IMR-90 (cell line): ENCODE measurements around the gene JPH3. TPM values are rescaled to one million over a fixed set of nuclear protein-coding genes. Genes with fewer than 3 reads are reported as not detected.

Source experiments
- ATAC-seq: fragments of 200-7000 bp; cut with Tn5 transposase; 2 replicates; pipeline ENCODE4 v1.9.1; 2020; ENCODE audit warnings: low read depth, mild to moderate bottlenecking, moderate library complexity
- BruUV-seq: library from RNA; stranded (reverse); fragments of 400-500 nt; replicated peaks from 2 replicates; lab custom pipeline; 2021; lab: Mats Ljungman, UMichigan
- CTCF ChIA-PET: fragments of 300-600 bp; formaldehyde crosslinking; extraction: SDS; loops from one replicate; lab custom pipeline; 2021; ENCODE audit warnings: antibody characterized with exemption; lab: Yijun Ruan, JAX
- POLR2A ChIA-PET: fragments of 300-600 bp; sonication (Branson Sonifier 250); formaldehyde crosslinking; loops from one replicate; lab custom pipeline; 2022; ENCODE audit warnings: antibody characterized with exemption; ENCODE audit not compliant: unreplicated experiment; lab: Charles Lee
- DNase-seq: peaks from one replicate; pipeline ENCODE4 v3.0.0; 2013
- H2AFZ ChIP-seq: replicated peaks from 2 replicates; pipeline ENCODE3; 2013; ENCODE audit warnings: low read length, mild to moderate bottlenecking; ENCODE audit not compliant: poor library complexity
- H2AK5ac ChIP-seq: 2 replicates; pipeline ENCODE4 v1.6.1; 2013; ENCODE audit warnings: low read depth, low read length, inconsistent platforms
- H2AK9ac ChIP-seq: replicated peaks from 2 replicates; pipeline ENCODE3; 2013; ENCODE audit warnings: mild to moderate bottlenecking, low read depth, low read length, moderate library complexity; ENCODE audit not compliant: poor library complexity
- H2BK120ac ChIP-seq: 2 replicates; pipeline ENCODE4 v1.6.1; 2013; ENCODE audit warnings: low read depth, low read length, inconsistent platforms
- H2BK15ac ChIP-seq: 3 replicates; pipeline ENCODE4 v1.6.1; 2013; ENCODE audit warnings: low read depth, low read length, inconsistent platforms
- H2BK20ac ChIP-seq: 2 replicates; pipeline ENCODE4 v1.6.1; 2013; ENCODE audit warnings: low read depth, mild to moderate bottlenecking, inconsistent platforms, low read length, moderate library complexity
- H2BK5ac ChIP-seq: 2 replicates; pipeline ENCODE4 v1.6.1; 2013; ENCODE audit warnings: mild to moderate bottlenecking, low read depth, low read length, inconsistent platforms; ENCODE audit not compliant: poor library complexity, severe bottlenecking
- H3K14ac ChIP-seq: replicated peaks from 2 replicates; pipeline ENCODE4 v1.6.1; 2013; ENCODE audit warnings: low read depth, low read length, inconsistent platforms
- H3K18ac ChIP-seq: 2 replicates; pipeline ENCODE4 v1.6.1; 2013; ENCODE audit warnings: low read depth, low read length, control low read depth
- H3K23ac ChIP-seq: 2 replicates; pipeline ENCODE4 v1.6.1; 2013; ENCODE audit warnings: low read depth, low read length, inconsistent platforms
- H3K27ac ChIP-seq: 2 replicates; pipeline ENCODE4 v1.5.1; 2013; ENCODE audit warnings: mild to moderate bottlenecking, control low read depth, low read length; ENCODE audit not compliant: insufficient read depth
- H3K27me3 ChIP-seq: 2 replicates; pipeline ENCODE4 v1.6.1; 2013; ENCODE audit warnings: low read length; ENCODE audit not compliant: control insufficient read depth, insufficient read depth
- H3K36me3 ChIP-seq: 2 replicates; pipeline ENCODE4 v1.6.1; 2013; ENCODE audit warnings: low read length, mixed read lengths; ENCODE audit not compliant: control insufficient read depth, insufficient read depth
- H3K4ac ChIP-seq: 2 replicates; pipeline ENCODE4 v1.6.1; 2013; ENCODE audit warnings: low read depth, low read length, inconsistent platforms
- H3K4me1 ChIP-seq: 2 replicates; pipeline ENCODE4 v1.6.1; 2013; ENCODE audit warnings: low read length, mixed read lengths; ENCODE audit not compliant: control insufficient read depth, insufficient read depth
- H3K4me2 ChIP-seq: 2 replicates; pipeline ENCODE4 v1.6.1; 2013; ENCODE audit warnings: low read depth, mild to moderate bottlenecking, control low read depth, low read length, moderate library complexity
- H3K4me3 ChIP-seq: 2 replicates; pipeline ENCODE4 v1.5.1; 2013; ENCODE audit warnings: low read depth, mild to moderate bottlenecking, control low read depth, low read length, moderate library complexity; ENCODE audit not compliant: insufficient read depth
- H3K56ac ChIP-seq: 2 replicates; pipeline ENCODE4 v1.6.1; 2013; ENCODE audit warnings: low read length, inconsistent platforms; ENCODE audit not compliant: insufficient read depth; ENCODE audit errors: extremely low read depth
- H3K79me1 ChIP-seq, 2 experiments: 2 replicates each; pipeline ENCODE4 v1.6.1; 2013; ENCODE audit warnings: low read length in 2 of 2, inconsistent platforms in 1 of 2, low read depth in 1 of 2
- H3K9ac ChIP-seq: 2 replicates; pipeline ENCODE4 v1.6.1; 2013; ENCODE audit warnings: low read depth, low read length, control low read depth
- H3K9me1 ChIP-seq: 2 replicates; pipeline ENCODE4 v1.6.1; 2013; ENCODE audit warnings: low read length, inconsistent platforms; ENCODE audit not compliant: insufficient read depth
- H3K9me3 ChIP-seq: 2 replicates; pipeline ENCODE4 v1.6.1; 2013; ENCODE audit warnings: low read length; ENCODE audit not compliant: control insufficient read depth, insufficient read depth
- H4K20me1 ChIP-seq: 2 replicates; pipeline ENCODE4 v1.6.1; 2013; ENCODE audit warnings: low read length, inconsistent platforms; ENCODE audit not compliant: insufficient read depth
- H4K5ac ChIP-seq: 2 replicates; pipeline ENCODE4 v1.6.1; 2013; ENCODE audit warnings: mild to moderate bottlenecking, low read depth, low read length, control low read depth
- H4K8ac ChIP-seq, 2 experiments: 2 replicates each; pipeline ENCODE4 v1.6.1; 2013; ENCODE audit warnings: low read depth in 2 of 2, low read length in 2 of 2, control low read depth in 1 of 2, inconsistent platforms in 1 of 2
- H4K91ac ChIP-seq: 2 replicates; pipeline ENCODE4 v1.6.1; 2013; ENCODE audit warnings: low read depth, low read length, inconsistent platforms; ENCODE audit not compliant: insufficient read depth
- BHLHE40 ChIP-seq: fragments of 150-350 bp; IDR thresholded peaks from 2 replicates; pipeline ENCODE4 v1.6.1; 2016; ENCODE audit warnings: mild to moderate bottlenecking, low read depth, low read length
- CEBPB ChIP-seq: IDR thresholded peaks from 2 replicates; pipeline ENCODE4 v1.6.1; 2012; ENCODE audit warnings: low read depth, low read length, improper control_type of control experiment
- CHD1 ChIP-seq: IDR thresholded peaks from 2 replicates; pipeline ENCODE4 v1.6.1; 2012; ENCODE audit warnings: low read depth, low read length, improper control_type of control experiment
- FOS ChIP-seq: fragments of 150-350 bp; IDR thresholded peaks from 2 replicates; pipeline ENCODE4 v1.6.1; 2016; ENCODE audit warnings: low read depth, low read length
- MAFK ChIP-seq: IDR thresholded peaks from 2 replicates; pipeline ENCODE4 v1.6.1; 2012; ENCODE audit warnings: low read depth, low read length, improper control_type of control experiment
- MAZ ChIP-seq: IDR thresholded peaks from 2 replicates; pipeline ENCODE4 v1.6.1; 2012; ENCODE audit warnings: low read depth, mild to moderate bottlenecking, low read length, improper control_type of control experiment, moderate library complexity, borderline replicate concordance
- MXI1 ChIP-seq: IDR thresholded peaks from 2 replicates; pipeline ENCODE4 v1.6.1; 2012; ENCODE audit warnings: low read depth, mild to moderate bottlenecking, low read length, moderate library complexity, borderline replicate concordance
- NFE2L2 ChIP-seq: fragments of 150-350 bp; IDR thresholded peaks from 2 replicates; pipeline ENCODE4 v1.6.1; 2016; ENCODE audit warnings: low read depth, mild to moderate bottlenecking, low read length
- POLR2A ChIP-seq: IDR thresholded peaks from 2 replicates; pipeline ENCODE4 v1.6.1; 2012; ENCODE audit warnings: mild to moderate bottlenecking, low read depth, low read length
- RAD21 ChIP-seq: IDR thresholded peaks from 2 replicates; pipeline ENCODE4 v1.6.1; 2012; ENCODE audit warnings: low read length, improper control_type of control experiment
- RCOR1 ChIP-seq: IDR thresholded peaks from 2 replicates; pipeline ENCODE4 v1.6.1; 2012; ENCODE audit warnings: mild to moderate bottlenecking, low read length, improper control_type of control experiment; ENCODE audit not compliant: insufficient replicate concordance
- RFX5 ChIP-seq: IDR thresholded peaks from 2 replicates; pipeline ENCODE4 v1.8.0; 2012; ENCODE audit warnings: low read depth, mild to moderate bottlenecking, low read length, moderate library complexity
- SMC3 ChIP-seq: fragments of 150-350 bp; IDR thresholded peaks from 2 replicates; pipeline ENCODE4 v1.6.1; 2016; ENCODE audit warnings: low read depth, mild to moderate bottlenecking, antibody characterized with exemption, low read length, moderate library complexity
- WGBS, 2 experiments: methylation state at CpG; one replicate each; pipeline versions ENCODE4 v1.1.5 to v1.1.7; 2013; ENCODE audit warnings: missing lambda C conversion rate in 2 of 2; ENCODE audit not compliant: insufficient read length in 1 of 2; ENCODE audit errors: extremely low coverage in 2 of 2; 5-methylcytosine and 5-hydroxymethylcytosine counted together
- dilution Hi-C: fragments of 300-500 bp; cut with HindIII; formaldehyde crosslinking; loops from one replicate; pipeline ENCODE4 v1.14.3; 2018; ENCODE audit warnings: low sequenced_read_pairs; ENCODE audit not compliant: unreplicated experiment
- in situ Hi-C: fragments of 300-500 bp; cut with MboI; formaldehyde crosslinking; loops from 3 replicates; pipeline ENCODE4 v1.14.3; 2019; ENCODE audit warnings: low sequenced_read_pairs, inconsistent platforms, mixed read lengths
- intact Hi-C: fragments of 100-400 bp; cut with micrococcal nuclease; formaldehyde crosslinking; loops from 2 replicates; pipeline ENCODE4 v1.10.0; 2022
- polyA plus RNA-seq, 3 experiments: library from polyadenylated mRNA; depleted of rRNA; stranded (reverse); fragments of >200 nt; gene quantifications; 2 replicates each; pipeline ENCODE4 v1.2.3, GENCODE V29; 2012; ENCODE audit warnings: low replicate concordance in 1 of 3
- total RNA-seq: library from RNA; depleted of rRNA; stranded (reverse); fragments of >200 nt; gene quantifications from 2 replicates; pipeline ENCODE4 v1.2.3, GENCODE V29; 2012
- TF ChIP-seq, protein P1 (sequence below): fragments of 150-350 bp; IDR thresholded peaks from 2 replicates; pipeline ENCODE4 v1.6.1; 2017; ENCODE audit warnings: mild to moderate bottlenecking, antibody characterized with exemption, low read length, low read depth
- TF ChIP-seq, protein P2 (sequence below): fragments of 150-350 bp; IDR thresholded peaks from 2 replicates; pipeline ENCODE4 v1.6.1; 2016; ENCODE audit warnings: low read depth, mild to moderate bottlenecking, low read length, moderate library complexity, borderline replicate concordance
- TF ChIP-seq, protein P3 (sequence below): conservative IDR thresholded peaks from 2 replicates; pipeline ENCODE4 v1.5.1; 2012; ENCODE audit warnings: mild to moderate bottlenecking, low read depth, low read length, improper control_type of control experiment

The JPH3 gene
- total and polyA plus RNA-seq, 2 of the 4 experiments (the other 2 are of a cell fraction): 0.03 TPM; not detected in 1

DNA sequence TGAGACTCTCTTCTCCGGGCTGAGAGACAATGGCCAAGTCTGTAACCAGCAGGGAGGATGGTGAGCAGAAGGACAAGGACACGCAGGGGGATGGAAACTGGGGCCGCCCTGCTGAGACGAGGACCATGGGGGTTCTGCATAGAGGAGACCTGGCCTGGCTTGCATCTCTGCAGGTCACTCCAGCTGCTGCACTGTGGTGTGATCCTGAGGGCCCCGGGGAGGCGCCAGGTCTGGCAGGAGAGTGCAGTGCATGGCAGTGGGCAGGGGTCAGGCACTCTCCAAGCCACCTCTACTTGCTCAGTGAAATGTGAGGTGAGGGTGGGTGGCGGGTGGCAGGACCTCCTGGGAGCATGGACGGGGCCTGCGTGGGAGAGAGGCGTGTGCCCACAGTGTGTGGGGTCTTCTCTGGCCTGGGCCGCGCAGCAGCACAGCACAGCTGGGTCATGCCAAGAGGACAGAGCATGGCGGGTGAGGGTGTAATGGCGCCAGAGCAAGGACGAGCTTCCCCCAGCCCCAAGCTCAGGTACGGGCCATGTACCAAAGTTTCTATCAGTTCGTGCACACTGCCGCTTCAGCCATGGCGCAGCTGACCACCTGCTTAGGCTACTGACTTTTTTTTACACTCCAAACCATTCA is 120.4 kb downstream of the JPH3 start:
- Histone ChIP-seq H2AFZ (no peak overlapping the region), H2BK15ac (no peak overlapping the region), H3K36me3 (0 out of 2 replicates have a peak, but pooled peaks cover 4% of the 10 kb centered on the region), H3K27ac (no peak overlapping the region), H2BK20ac (no peak overlapping the region), H3K9me3 (no peaks in the 10 kb centered on the region), H2AK9ac (no peak overlapping the region), H3K4me1 (peaks cover 8% of the 10 kb centered on the region; the same call in 1 of the 2 replicates), H3K4ac (no peak overlapping the region), H4K20me1 (peaks cover 29% of the 10 kb centered on the region), H3K27me3 (no peaks in the 10 kb centered on the region), H3K56ac (no peak overlapping the region), H3K4me2 (no peak overlapping the region), H3K4me3 (no peak overlapping the region), H3K9ac (no peak overlapping the region), H4K91ac (no peak overlapping the region), H2BK5ac (no peak overlapping the region), H3K18ac (no peak overlapping the region), H3K9me1 (peaks cover 12% of the 10 kb centered on the region; the same call in 1 of the 2 replicates), H3K23ac (no peak overlapping the region), H2BK120ac (no peak overlapping the region), H4K5ac (no peak overlapping the region), H3K14ac (no peak overlapping the region), H2AK5ac (no peak overlapping the region), H4K8ac (no peak overlapping the region), H3K79me1 (peaks cover 11 to 38% of the 10 kb centered on the region in 2 experiments; a peak in 3 of 4 replicates)
- dilution Hi-C loops: no loop called here
- DNase-seq (no peak), ATAC-seq (no peak)
- POLR2A ChIA-PET: no interaction called here
- in situ Hi-C loops: no loop called here
- intact Hi-C loops: no loop called here
- CTCF ChIA-PET: no interaction called here
- BruUV-seq: no TSS peak
- TF ChIP-seq CHD1 (no peak), FOS (no peak), CEBPB (no peak), MAFK (no peak), MXI1 (no peak), RCOR1 (no peak), SMC3 (no peak), RFX5 (no peak), POLR2A (no peak), MAZ (no peak), BHLHE40 (no peak), RAD21 (no peak), NFE2L2 (no peak)
- TF ChIP-seq, protein P1, sequence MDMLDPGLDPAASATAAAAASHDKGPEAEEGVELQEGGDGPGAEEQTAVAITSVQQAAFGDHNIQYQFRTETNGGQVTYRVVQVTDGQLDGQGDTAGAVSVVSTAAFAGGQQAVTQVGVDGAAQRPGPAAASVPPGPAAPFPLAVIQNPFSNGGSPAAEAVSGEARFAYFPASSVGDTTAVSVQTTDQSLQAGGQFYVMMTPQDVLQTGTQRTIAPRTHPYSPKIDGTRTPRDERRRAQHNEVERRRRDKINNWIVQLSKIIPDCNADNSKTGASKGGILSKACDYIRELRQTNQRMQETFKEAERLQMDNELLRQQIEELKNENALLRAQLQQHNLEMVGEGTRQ: no peak
- TF ChIP-seq, protein P2, sequence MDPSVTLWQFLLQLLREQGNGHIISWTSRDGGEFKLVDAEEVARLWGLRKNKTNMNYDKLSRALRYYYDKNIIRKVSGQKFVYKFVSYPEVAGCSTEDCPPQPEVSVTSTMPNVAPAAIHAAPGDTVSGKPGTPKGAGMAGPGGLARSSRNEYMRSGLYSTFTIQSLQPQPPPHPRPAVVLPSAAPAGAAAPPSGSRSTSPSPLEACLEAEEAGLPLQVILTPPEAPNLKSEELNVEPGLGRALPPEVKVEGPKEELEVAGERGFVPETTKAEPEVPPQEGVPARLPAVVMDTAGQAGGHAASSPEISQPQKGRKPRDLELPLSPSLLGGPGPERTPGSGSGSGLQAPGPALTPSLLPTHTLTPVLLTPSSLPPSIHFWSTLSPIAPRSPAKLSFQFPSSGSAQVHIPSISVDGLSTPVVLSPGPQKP: no peak
- TF ChIP-seq, protein P3, sequence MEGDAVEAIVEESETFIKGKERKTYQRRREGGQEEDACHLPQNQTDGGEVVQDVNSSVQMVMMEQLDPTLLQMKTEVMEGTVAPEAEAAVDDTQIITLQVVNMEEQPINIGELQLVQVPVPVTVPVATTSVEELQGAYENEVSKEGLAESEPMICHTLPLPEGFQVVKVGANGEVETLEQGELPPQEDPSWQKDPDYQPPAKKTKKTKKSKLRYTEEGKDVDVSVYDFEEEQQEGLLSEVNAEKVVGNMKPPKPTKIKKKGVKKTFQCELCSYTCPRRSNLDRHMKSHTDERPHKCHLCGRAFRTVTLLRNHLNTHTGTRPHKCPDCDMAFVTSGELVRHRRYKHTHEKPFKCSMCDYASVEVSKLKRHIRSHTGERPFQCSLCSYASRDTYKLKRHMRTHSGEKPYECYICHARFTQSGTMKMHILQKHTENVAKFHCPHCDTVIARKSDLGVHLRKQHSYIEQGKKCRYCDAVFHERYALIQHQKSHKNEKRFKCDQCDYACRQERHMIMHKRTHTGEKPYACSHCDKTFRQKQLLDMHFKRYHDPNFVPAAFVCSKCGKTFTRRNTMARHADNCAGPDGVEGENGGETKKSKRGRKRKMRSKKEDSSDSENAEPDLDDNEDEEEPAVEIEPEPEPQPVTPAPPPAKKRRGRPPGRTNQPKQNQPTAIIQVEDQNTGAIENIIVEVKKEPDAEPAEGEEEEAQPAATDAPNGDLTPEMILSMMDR: no peak
- 93% methylated on average over 5 of the region's 19 CpGs; no CpG with 5 or more reads in 1 of the 2 experiments for WGBS, 2 experiments
